Stimulated activated CD4-positive, alpha-beta T cell treated with anti-CD3 and anti-CD28 coated beads, Interleukin-4, amount 100 ng/mL, for 24 hours (primary cell): Measurements from ENCODE around the gene NINJ2.

Experiments used
- DNase-seq: peaks from one replicate; pipeline ENCODE4 v3.0.0-alpha.2; 2020

NINJ2 gene

GRCh38 chr12:612293-612692, 51.0 kb downstream of the NINJ2 start:
- no peak for DNase-seq

GRCh38 chr12:611721-612120, 51.5 kb downstream of the NINJ2 start:
- no peak for DNase-seq

GRCh38 chr12:608921-609320, 54.3 kb downstream of the NINJ2 start:
- no peak for DNase-seq

- DNase-seq = no peak
These were observed 54.8 kb downstream of the NINJ2 start for GRCh38 chr12:608413-608812.

- no peak for DNase-seq
These were observed 55.7 kb downstream of the NINJ2 start for GRCh38 chr12:607541-608001.

GRCh38 chr12:604956-605355, 58.3 kb downstream of the NINJ2 start:
- no peak for DNase-seq

GRCh38 chr12:602700-603068, 60.6 kb downstream of the NINJ2 start:
- no peak for DNase-seq

GRCh38 chr12:601976-602699, 61.1 kb downstream of the NINJ2 start:
- DNase-seq = no peak

- no peak for DNase-seq
These were observed 63.5 kb downstream of the NINJ2 start for GRCh38 chr12:599756-600155.

GRCh38 chr12:597926-598568, 65.2 kb downstream of the NINJ2 start:
- DNase-seq = no peak

- no peak for DNase-seq
These were observed 69.6 kb downstream of the NINJ2 start for GRCh38 chr12:593396-594270.

- no peak for DNase-seq
These were observed 71.2 kb downstream of the NINJ2 start for GRCh38 chr12:592024-592505.

- DNase-seq = no peak
These were observed 71.8 kb downstream of the NINJ2 start for GRCh38 chr12:591167-592023.

- DNase-seq = no peak
These were observed 73.0 kb downstream of the NINJ2 start for GRCh38 chr12:590206-590750.

- no peak for DNase-seq
These were observed 74.6 kb downstream of the NINJ2 start for GRCh38 chr12:588646-589045.

GRCh38 chr12:588024-588322, 75.3 kb downstream of the NINJ2 start:
- no peak for DNase-seq

- no peak for DNase-seq
These were observed 75.9 kb downstream of the NINJ2 start for GRCh38 chr12:587132-588023.

GRCh38 chr12:586318-587071, 76.8 kb downstream of the NINJ2 start:
- no peak for DNase-seq

- DNase-seq = no peak
These were observed 77.9 kb downstream of the NINJ2 start for GRCh38 chr12:585062-586061.
